Measurements from ENCODE around the gene RNF187. TPM values are rescaled to one million over a fixed set of nuclear protein-coding genes. Genes with fewer than 3 reads are reported as not detected.

Gene RNF187
- total RNA-seq, 3 donors from 2014 or later (not counting 1 experiment from before 2014, with no cell fraction given), result 68.6 to 102 (median 77.3) TPM

DNA sequence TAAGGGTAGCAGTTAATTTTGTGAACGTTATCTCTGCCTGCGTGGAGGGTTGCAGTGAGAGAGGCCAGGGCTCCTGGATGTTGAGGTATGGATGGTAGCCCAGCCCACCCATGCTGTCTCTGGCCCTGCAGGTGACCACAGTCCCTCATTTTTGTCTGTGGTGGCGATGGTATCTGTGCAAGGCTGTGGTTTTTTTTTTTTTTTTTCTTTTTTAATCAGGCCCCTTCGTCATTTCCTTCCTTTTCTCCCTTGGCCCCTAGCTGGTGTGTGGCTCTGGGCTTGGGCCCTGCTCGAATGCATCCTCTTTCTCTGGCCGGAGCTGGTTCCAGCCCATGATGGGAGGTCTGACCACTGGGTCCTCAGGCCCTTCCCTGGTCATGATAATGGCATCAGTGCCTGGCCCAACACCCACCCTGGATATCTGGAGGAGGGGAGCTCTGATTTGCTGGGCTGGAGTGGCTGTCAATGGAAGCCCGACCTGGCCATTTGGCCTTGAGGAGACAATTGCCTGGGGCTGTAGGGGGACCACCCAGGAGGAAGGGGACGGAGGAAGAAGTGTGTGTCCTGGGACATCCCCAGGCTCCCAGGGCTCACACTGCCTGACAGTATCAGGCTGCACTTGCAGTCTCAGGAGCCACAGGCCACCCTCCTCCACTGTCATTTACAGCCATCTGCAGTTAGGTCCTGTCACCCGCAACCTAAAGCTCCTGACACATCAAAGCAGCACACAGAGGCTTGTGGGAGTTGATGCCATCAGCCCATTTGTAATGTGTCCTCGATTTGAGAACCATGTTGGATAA lies 8.1 kb upstream of the RNF187 start:
- DNase-seq (peak in 1 of 2 donors; percentile 43), ATAC-seq (peak; percentile 75 to 80 (median 78))
- peaks cover 23% of the 10 kb centered on the region in 2 donors for H3K4me1 Mint-ChIP-seq
- Histone ChIP-seq H3K4me1 (ENCODE audit: control insufficient read depth, insufficient read depth, low read length) (peaks cover 21% of the 10 kb centered on the region), H3K36me3 (ENCODE audit: control insufficient read depth, insufficient read depth, low read length) (no peaks in the 10 kb centered on the region), H3K4me3 (ENCODE audit: low read length) (no peak overlapping the region), H3K27me3 (ENCODE audit: control insufficient read depth, insufficient read depth, low read length) (no peaks in the 10 kb centered on the region), H3K9me3 (ENCODE audit: control insufficient read depth, insufficient read depth, low read length) (peaks cover 3% of the 10 kb centered on the region), H3K27ac (ENCODE audit: low read length) (peak overlapping the region; percentile 75)
- H3K4me3 Mint-ChIP-seq, result peak overlapping the region; percentile 75
- intact Hi-C loops (cut with micrococcal nuclease), result no loop called here
- TF ChIP-seq, protein P1, sequence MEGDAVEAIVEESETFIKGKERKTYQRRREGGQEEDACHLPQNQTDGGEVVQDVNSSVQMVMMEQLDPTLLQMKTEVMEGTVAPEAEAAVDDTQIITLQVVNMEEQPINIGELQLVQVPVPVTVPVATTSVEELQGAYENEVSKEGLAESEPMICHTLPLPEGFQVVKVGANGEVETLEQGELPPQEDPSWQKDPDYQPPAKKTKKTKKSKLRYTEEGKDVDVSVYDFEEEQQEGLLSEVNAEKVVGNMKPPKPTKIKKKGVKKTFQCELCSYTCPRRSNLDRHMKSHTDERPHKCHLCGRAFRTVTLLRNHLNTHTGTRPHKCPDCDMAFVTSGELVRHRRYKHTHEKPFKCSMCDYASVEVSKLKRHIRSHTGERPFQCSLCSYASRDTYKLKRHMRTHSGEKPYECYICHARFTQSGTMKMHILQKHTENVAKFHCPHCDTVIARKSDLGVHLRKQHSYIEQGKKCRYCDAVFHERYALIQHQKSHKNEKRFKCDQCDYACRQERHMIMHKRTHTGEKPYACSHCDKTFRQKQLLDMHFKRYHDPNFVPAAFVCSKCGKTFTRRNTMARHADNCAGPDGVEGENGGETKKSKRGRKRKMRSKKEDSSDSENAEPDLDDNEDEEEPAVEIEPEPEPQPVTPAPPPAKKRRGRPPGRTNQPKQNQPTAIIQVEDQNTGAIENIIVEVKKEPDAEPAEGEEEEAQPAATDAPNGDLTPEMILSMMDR (IDR thresholded peaks at IDR 0.05), result no peak
- peak overlapping the region; percentile 84 to 90 for H3K27ac Mint-ChIP-seq
- no peaks in the 10 kb centered on the region for H3K27me3 Mint-ChIP-seq (ENCODE audit: low read depth in 2 of 2)
- H3K36me3 Mint-ChIP-seq, result no peaks in the 10 kb centered on the region
- H3K9me3 Mint-ChIP-seq, result no peaks in the 10 kb centered on the region
- 17% methylated on average over 10 of the region's 10 CpGs for WGBS (ENCODE audit: insufficient coverage)

DNA sequence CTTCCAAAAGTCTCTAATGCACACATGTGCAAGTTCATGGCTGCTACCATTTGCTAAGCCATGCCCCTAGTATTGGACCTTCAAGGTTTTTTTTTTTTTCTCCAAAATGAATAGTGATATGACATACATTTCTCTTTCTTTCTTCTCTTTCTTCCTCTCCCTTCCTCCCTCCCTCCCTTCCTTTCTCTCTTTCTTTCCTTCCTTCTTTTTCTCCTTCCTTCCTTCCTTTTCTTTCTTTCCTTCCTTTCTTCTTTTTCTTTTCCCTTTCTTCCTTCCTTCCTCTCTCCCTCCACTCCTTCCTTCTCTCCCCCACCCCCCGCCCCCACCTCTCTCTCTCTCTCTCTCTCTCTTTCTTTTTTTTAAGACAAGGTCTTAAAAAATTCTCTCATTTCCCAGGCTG lies 3.4 kb upstream of the RNF187 start:
- H3K9me3 Mint-ChIP-seq, result no peaks in the 10 kb centered on the region
- Histone ChIP-seq H3K4me1 (ENCODE audit: control insufficient read depth, insufficient read depth, low read length) (peaks cover 33% of the 10 kb centered on the region), H3K27ac (ENCODE audit: low read length) (no peak overlapping the region), H3K27me3 (ENCODE audit: control insufficient read depth, insufficient read depth, low read length) (no peaks in the 10 kb centered on the region), H3K4me3 (ENCODE audit: low read length) (no peak overlapping the region), H3K9me3 (ENCODE audit: control insufficient read depth, insufficient read depth, low read length) (no peaks in the 10 kb centered on the region), H3K36me3 (ENCODE audit: control insufficient read depth, insufficient read depth, low read length) (no peaks in the 10 kb centered on the region)
- no peak for DNase-seq
- peaks cover 21 to 32% of the 10 kb centered on the region in 2 donors for H3K4me1 Mint-ChIP-seq
- H3K27me3 Mint-ChIP-seq (ENCODE audit: low read depth in 2 of 2), result no peaks in the 10 kb centered on the region
- intact Hi-C loops (cut with micrococcal nuclease), result no loop called here
- 89% methylated on average over 1 of the region's 1 CpG for WGBS (ENCODE audit: insufficient coverage)
- peak overlapping the region in 1 of 2 donors; percentile 44 for H3K27ac Mint-ChIP-seq
- peak overlapping the region; percentile 47 for H3K4me3 Mint-ChIP-seq
- no peak for ATAC-seq
- TF ChIP-seq, protein P1 (IDR thresholded peaks at IDR 0.05), result no peak
- no peaks in the 10 kb centered on the region for H3K36me3 Mint-ChIP-seq

DNA sequence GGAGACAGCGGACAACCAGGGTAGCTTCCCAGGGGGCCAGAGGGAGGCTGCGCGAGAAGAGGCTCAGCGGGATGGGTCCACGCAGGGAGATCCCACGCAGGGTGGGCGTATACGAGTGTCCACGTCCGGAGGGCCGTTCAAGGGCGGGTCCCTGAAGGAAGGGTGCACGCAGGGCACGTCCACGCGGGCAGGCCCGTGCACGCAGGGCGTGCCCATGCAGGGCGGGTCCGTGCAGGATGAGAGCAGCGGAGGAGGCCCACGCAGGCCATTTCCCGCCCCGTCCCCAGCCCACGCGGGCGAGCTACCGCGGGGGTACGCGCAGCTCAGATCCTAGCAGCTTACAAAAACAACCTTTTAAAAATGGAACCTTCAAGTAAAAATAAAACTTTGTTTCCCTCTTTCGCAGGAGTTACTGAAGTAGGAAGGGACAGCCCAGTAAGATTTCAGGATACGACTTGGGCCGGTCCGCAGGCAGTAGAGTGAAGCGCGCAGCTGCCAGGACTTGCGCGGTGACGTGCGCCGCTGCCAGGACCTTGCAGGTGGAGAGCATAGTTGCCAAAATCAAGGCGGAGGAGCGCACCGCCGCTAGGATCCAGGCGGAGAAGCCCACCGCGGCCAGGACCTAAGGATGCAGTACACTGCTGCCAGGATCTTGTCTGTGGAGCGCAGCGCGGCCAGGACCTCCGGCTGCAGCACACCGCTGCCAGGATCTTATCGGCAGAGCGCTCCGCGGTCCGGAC lies 416 bp upstream of the RNF187 start:
- no peaks in the 10 kb centered on the region for H3K9me3 Mint-ChIP-seq
- peak overlapping the region; percentile 98 to 99 for H3K27ac Mint-ChIP-seq
- H3K9me3 ChIP-seq (ENCODE audit: control insufficient read depth, insufficient read depth, low read length), result no peaks in the 10 kb centered on the region
- no peaks in the 10 kb centered on the region for H3K27me3 Mint-ChIP-seq (ENCODE audit: low read depth in 2 of 2)
- peak overlapping the region; percentile 98 for H3K4me3 Mint-ChIP-seq
- H3K27me3 ChIP-seq (ENCODE audit: control insufficient read depth, insufficient read depth, low read length), result no peaks in the 10 kb centered on the region
- ATAC-seq, result peak; percentile 76 to 88 (median 77)
- H3K4me3 ChIP-seq (ENCODE audit: low read length), result peak overlapping the region; percentile 92
- no peaks in the 10 kb centered on the region for H3K36me3 Mint-ChIP-seq
- H3K4me1 Mint-ChIP-seq, result peaks cover 16 to 37% of the 10 kb centered on the region in 2 donors
- peaks cover 26% of the 10 kb centered on the region for H3K4me1 ChIP-seq (ENCODE audit: control insufficient read depth, insufficient read depth, low read length)
- TF ChIP-seq, protein P1 (IDR thresholded peaks at IDR 0.05), result no peak
- H3K27ac ChIP-seq (ENCODE audit: low read length), result peak overlapping the region; percentile 100
- under 1% methylated on average over 60 of the region's 60 CpGs for WGBS (ENCODE audit: insufficient coverage)
- intact Hi-C loops (cut with micrococcal nuclease), result loop anchor here (2.0 kb wide), 2 partner anchors 22 to 30 kb away; a partner anchor contains a TSS
- peaks cover 15% of the 10 kb centered on the region for H3K36me3 ChIP-seq (ENCODE audit: control insufficient read depth, insufficient read depth, low read length)
- peak; percentile 71 to 87 for DNase-seq

Measured in natural killer cell (primary cell).